ENCODE measurements around the gene ASB6.
"Not testable (repeated sequence)": the region's sequence is repeated elsewhere in the genome, so short reads cannot be mapped to it uniquely, and the experiment has no call there.

Gene ASB6

DNA sequence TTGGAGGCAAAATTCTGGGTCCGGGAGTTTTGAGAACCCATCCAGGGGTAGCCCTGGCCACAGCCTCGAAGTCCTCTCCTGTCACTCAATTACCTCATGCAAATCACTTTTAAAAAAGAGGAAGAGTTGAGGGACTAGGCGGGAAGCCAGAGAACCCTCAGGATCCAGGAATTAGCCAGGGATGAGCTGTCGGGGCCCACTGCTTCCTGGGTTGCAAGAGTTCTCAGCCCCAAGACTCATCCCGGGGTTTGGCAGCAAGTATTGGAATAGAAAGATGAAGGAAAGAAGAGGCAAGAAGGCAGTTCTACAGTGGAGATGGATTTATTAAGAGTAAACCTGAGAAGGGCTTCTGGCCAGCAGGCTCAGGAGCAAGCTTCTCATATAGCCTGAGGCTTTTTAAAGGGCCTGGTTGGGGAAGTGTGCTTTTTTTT is 46.6 kb downstream of the ASB6 start:
- no peak overlapping the region for H3K4me3 Mint-ChIP-seq
- H3K36me3 Mint-ChIP-seq = peaks cover 2% of the 10 kb centered on the region
- peaks cover 34% of the 10 kb centered on the region for H3K27me3 Mint-ChIP-seq
- H3K9me3 Mint-ChIP-seq = no peaks in the 10 kb centered on the region
- peaks cover 9% of the 10 kb centered on the region for H3K4me1 Mint-ChIP-seq
- ATAC-seq (ENCODE audit: low read depth) (no peak), DNase-seq (ENCODE audit: low spot score in 2 of 2) (no peak)
- no peak overlapping the region for H3K27ac Mint-ChIP-seq

DNA sequence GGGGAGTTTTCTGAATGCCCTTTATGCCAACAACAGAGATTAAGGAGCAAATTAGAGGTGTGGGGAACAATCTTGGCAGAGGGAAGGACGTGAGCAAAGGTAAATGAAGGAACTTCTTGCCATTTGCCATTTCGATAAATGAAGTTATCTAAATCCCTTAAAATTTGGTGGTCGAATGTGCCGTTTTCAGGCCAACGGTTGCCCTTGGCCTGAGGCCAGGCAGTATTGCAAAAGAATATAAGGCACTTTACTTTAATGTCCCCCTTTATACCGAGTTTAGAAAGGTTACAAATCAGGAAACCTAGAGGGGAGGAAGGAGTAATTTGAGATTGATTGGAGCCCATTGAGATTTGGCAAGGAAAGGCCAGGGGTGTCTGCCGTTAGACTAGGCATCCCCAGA is 47.3 kb downstream of the ASB6 start:
- peaks cover 9% of the 10 kb centered on the region for H3K4me1 Mint-ChIP-seq
- H3K27me3 Mint-ChIP-seq = peaks cover 38% of the 10 kb centered on the region
- H3K4me3 Mint-ChIP-seq = no peak overlapping the region
- ATAC-seq (ENCODE audit: low read depth) (no peak), DNase-seq (ENCODE audit: low spot score in 2 of 2) (no peak)
- no peaks in the 10 kb centered on the region for H3K9me3 Mint-ChIP-seq
- H3K27ac Mint-ChIP-seq = no peak overlapping the region
- peaks cover 2% of the 10 kb centered on the region for H3K36me3 Mint-ChIP-seq

DNA sequence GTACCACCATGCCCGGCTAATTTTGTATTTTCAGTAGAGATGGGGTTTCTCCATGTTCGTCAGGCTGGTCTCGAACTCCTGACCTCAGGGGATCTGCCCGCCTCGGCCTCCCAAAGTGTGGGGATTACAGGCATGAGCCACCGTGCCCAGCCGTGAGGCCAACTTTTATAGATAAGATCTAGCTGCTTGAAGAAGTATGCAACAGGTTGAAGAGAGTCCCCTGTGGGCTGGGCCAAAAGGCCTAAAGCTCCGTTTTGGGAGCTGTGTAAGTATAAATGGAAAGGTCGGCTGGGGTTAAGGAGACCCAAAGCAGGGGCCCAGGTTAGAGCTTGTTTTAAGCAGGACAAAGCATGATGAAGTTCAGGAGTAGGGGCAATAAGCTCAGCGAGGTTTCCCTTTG is 49.2 kb downstream of the ASB6 start:
- H3K27me3 Mint-ChIP-seq = peaks cover 37% of the 10 kb centered on the region
- not testable (repeated sequence) for H3K4me1 Mint-ChIP-seq; H3K36me3 Mint-ChIP-seq; H3K4me3 Mint-ChIP-seq; DNase-seq (ENCODE audit: low spot score in 2 of 2); H3K9me3 Mint-ChIP-seq; ATAC-seq (ENCODE audit: low read depth); H3K27ac Mint-ChIP-seq

DNA sequence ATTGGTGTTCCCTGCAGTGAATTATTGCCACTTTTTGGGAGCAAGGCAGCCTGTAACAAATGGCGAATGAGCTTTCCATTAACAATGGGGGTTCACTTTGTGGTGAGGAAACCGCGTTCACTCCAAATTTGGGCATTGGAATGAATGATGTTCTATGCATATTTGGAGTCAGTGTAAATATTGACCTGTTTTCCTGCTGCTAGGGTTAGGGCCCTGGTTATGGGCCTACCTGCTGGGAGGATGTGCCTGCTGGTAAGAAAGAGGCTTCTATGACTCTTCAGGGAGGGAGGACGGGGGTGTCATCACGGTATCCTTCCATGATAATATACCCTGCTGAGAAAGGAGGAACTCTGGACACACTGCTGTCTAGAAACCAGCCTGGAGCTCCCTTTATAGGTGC is 50.0 kb downstream of the ASB6 start:
- ATAC-seq (ENCODE audit: low read depth) (no peak), DNase-seq (ENCODE audit: low spot score in 2 of 2) (no peak)
- Mint-ChIP-seq H3K36me3 (no peaks in the 10 kb centered on the region), H3K27me3 (peaks cover 37% of the 10 kb centered on the region), H3K27ac (no peak overlapping the region), H3K9me3 (no peaks in the 10 kb centered on the region), H3K4me3 (no peak overlapping the region), H3K4me1 (peaks cover 2% of the 10 kb centered on the region)

DNA sequence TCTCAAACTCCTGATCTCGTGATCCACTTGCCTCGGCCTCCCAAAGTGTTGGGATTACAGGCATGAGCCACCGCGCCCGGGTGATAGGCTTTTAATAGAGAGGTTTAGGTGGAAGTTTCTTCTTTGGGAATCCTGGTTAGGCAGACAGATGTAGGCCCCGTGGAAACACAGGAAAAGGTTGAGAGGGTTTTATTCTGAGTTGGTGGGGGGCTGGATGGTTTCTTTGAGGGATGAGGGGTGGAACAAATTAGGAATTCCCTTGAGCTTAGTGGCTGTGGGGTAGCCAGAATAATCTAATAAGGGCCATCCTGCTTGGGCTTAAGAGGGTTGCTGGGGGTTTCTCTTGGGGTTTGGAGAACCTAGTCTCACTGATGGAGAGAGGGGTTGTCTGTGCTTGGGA is 51.5 kb downstream of the ASB6 start:
- no peak overlapping the region for H3K4me3 Mint-ChIP-seq

DNA sequence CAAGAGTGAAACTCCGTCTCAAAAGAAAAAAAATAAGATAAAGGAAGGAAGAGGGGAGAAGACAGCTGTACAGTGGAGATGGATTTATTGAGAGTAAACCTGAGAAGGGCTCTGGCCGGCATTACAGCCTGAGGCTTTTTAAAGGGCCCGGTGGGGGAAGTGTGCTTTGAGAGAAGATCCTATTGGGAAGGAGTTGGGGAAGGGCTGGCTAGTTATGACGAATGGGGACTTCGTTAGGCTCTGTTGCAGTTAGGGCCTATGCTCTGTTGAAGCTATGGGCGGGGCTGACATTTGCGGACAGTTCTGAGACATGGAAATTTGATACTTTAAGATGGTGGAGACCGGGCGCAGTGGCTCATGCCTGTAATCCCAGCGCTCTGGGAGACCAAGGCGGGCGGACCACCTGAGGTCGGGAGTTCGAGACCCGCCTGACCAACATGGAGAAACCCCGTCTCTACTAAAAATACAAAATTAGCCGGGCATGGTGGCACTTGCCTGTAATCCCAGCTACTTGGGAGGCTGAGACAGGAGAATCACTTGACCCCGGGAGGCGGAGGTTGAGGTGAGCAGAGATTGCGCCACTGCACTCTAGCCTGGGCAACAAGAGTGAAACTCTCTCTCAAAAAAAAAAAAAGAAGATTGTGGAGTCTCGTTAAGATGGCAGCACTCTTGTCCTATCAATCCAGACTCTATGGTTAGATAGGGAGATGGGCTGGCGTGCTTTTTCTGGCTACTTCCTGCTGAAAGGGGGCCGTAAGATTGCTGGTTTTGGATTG is 54.3 kb downstream of the ASB6 start:
- peaks cover 24% of the 10 kb centered on the region for H3K27me3 Mint-ChIP-seq
- H3K4me1 Mint-ChIP-seq = peaks cover 4% of the 10 kb centered on the region
- H3K27ac Mint-ChIP-seq = no peak overlapping the region
- no peak for DNase-seq (ENCODE audit: low spot score in 2 of 2)
- peaks cover 1% of the 10 kb centered on the region for H3K9me3 Mint-ChIP-seq
- no peak for ATAC-seq (ENCODE audit: low read depth)
- no peaks in the 10 kb centered on the region for H3K36me3 Mint-ChIP-seq
- H3K4me3 Mint-ChIP-seq = no peak overlapping the region

More for the DNA sequence above, 51.5 kb downstream of the ASB6 start:
- DNase-seq (ENCODE audit: low spot score in 2 of 2) (no peak), ATAC-seq (ENCODE audit: low read depth) (no peak)
- Mint-ChIP-seq H3K27me3 (peaks cover 33% of the 10 kb centered on the region), H3K27ac (no peak overlapping the region), H3K36me3 (no peaks in the 10 kb centered on the region), H3K4me1 (peaks cover 2% of the 10 kb centered on the region), H3K9me3 (no peaks in the 10 kb centered on the region)

DNA sequence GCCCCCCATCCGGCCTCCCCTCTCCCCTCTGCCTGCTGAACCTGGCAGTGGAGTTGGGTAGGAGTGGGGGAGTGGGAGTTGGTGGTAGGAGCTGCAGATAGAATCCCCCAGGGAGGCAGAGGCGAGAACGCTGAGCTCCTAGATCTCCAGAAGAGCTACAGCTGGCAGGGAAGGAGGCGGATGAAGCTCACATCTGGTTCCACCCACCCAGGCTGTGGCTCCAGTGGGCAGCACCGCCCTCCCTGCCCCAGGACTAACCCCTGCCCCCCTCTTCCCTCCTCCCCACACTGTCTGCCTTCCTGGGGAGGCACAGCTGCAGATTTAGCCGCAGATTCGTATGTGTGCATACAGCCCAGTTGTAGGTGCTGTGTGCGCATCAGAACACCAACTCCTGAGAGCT is 55.3 kb downstream of the ASB6 start:
- Mint-ChIP-seq H3K36me3 (no peaks in the 10 kb centered on the region), H3K27me3 (peaks cover 21% of the 10 kb centered on the region), H3K4me3 (no peak overlapping the region), H3K27ac (no peak overlapping the region), H3K4me1 (peaks cover 4% of the 10 kb centered on the region), H3K9me3 (peaks cover 1% of the 10 kb centered on the region)
- DNase-seq (ENCODE audit: low spot score in 2 of 2) (no peak), ATAC-seq (ENCODE audit: low read depth) (no peak)

DNA sequence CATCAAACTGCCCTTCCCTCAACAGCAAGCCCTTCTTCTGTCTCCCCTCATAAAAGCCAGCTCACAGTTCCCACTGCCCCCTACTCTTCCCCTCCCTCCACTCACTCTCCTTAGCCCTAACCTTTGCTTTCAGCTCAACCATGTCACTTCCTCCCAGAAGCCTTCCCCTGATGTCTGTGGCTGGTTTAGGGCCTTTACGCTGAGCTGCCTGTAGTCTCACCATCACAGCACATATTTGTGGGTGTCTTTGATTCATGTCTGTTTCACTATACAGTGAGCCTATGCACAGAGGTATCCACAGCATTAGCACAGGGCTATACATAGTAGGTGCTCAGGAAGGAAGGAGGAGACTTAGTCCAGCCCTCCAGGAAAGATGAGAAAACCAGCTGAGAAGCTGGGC is 55.7 kb downstream of the ASB6 start:
- H3K36me3 Mint-ChIP-seq = no peaks in the 10 kb centered on the region
- ATAC-seq (ENCODE audit: low read depth) (no peak), DNase-seq (ENCODE audit: low spot score in 2 of 2) (no peak)
- peaks cover 4% of the 10 kb centered on the region for H3K4me1 Mint-ChIP-seq
- no peak overlapping the region for H3K4me3 Mint-ChIP-seq
- H3K27ac Mint-ChIP-seq = no peak overlapping the region
- H3K27me3 Mint-ChIP-seq = peaks cover 21% of the 10 kb centered on the region
- peaks cover 1% of the 10 kb centered on the region for H3K9me3 Mint-ChIP-seq

DNA sequence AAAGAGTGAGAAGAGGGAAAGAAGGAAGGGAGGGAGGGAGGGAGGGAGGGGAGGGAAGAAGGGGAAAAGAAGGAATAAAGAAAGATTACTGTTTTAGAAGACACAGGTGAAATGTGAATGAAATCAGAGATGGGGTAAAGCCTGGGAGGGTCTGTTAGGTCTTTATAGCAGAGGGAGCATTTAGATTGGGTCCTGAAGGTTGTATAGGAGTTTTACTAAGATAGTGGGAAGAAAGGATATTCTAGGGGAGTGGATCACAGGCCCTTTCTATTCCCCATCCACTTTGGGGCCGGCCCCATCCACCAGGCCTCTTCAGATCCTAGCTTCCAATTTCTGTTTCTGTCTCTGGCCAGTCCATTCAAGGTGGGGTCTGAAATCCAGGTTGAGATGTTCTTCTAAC is 56.6 kb downstream of the ASB6 start:
- Mint-ChIP-seq H3K36me3 (no peaks in the 10 kb centered on the region), H3K27me3 (peaks cover 16% of the 10 kb centered on the region), H3K9me3 (peaks cover 1% of the 10 kb centered on the region), H3K4me3 (no peak overlapping the region), H3K27ac (no peak overlapping the region), H3K4me1 (peaks cover 7% of the 10 kb centered on the region)
- DNase-seq (ENCODE audit: low spot score in 2 of 2) (no peak), ATAC-seq (ENCODE audit: low read depth) (no peak)
